Activated CD4-positive, alpha-beta memory T cell treated with anti-CD3 and anti-CD28 coated beads for 36 hours (primary cell): Measurements from ENCODE around the gene GFRA1. TPM values are rescaled to one million over a fixed set of nuclear protein-coding genes. Genes with fewer than 3 reads are reported as not detected.

Experiments used
- CTCF ChIA-PET: fragments of 350-600 bp; sonication (Branson Sonifier 250); formaldehyde crosslinking; loops from one replicate; lab custom pipeline; 2021; ENCODE audit warnings: antibody characterized with exemption, inconsistent platforms; lab: Charles Lee
- POLR2A ChIA-PET: fragments of 350-600 bp; sonication (Branson Sonifier 250); formaldehyde crosslinking; loops from one replicate; lab custom pipeline; 2021; ENCODE audit warnings: antibody characterized with exemption; lab: Charles Lee
- DNase-seq: peaks from one replicate; pipeline ENCODE4 v3.0.0-alpha.2; 2020
- H3K27ac Mint-ChIP-seq: one replicate; pipeline ENCODE4 v1.8.0; 2021; ENCODE audit warnings: mixed read lengths
- H3K27me3 Mint-ChIP-seq: one replicate; pipeline ENCODE4 v1.8.0; 2021; ENCODE audit warnings: mixed read lengths
- H3K36me3 Mint-ChIP-seq: one replicate; pipeline ENCODE4 v1.8.0; 2021; ENCODE audit warnings: mixed read lengths
- H3K4me1 Mint-ChIP-seq: one replicate; pipeline ENCODE4 v1.8.0; 2021; ENCODE audit warnings: low read depth, mixed read lengths
- H3K4me3 Mint-ChIP-seq: one replicate; pipeline ENCODE4 v1.8.0; 2021; ENCODE audit warnings: mild to moderate bottlenecking, mixed read lengths
- H3K9me3 Mint-ChIP-seq: one replicate; pipeline ENCODE4 v1.8.0; 2021; ENCODE audit warnings: mixed read lengths
- intact Hi-C: fragments of 100-400 bp; cut with micrococcal nuclease; formaldehyde crosslinking; loops from one replicate; pipeline ENCODE4 v1.15.1; 2023
- total RNA-seq, 2 experiments: library from RNA; stranded (reverse); gene quantifications; one replicate each; pipeline ENCODE4 v1.2.3, GENCODE V29; 2021

GFRA1 gene
- total RNA-seq, 2 experiments from 2014 or later, result not detected

- H3K36me3 Mint-ChIP-seq, result no peaks in the 10 kb centered on the region
- DNase-seq, result no peak
- no peaks in the 10 kb centered on the region for H3K9me3 Mint-ChIP-seq
- H3K4me3 Mint-ChIP-seq, result no peak overlapping the region
- ChIA-PET POLR2A (no interaction called here), CTCF (no interaction called here)
- intact Hi-C loops, result no loop called here
- no peak overlapping the region for H3K27ac Mint-ChIP-seq
- H3K27me3 Mint-ChIP-seq, result no peaks in the 10 kb centered on the region
- no peaks in the 10 kb centered on the region for H3K4me1 Mint-ChIP-seq
These were observed 131.2 kb downstream of the GFRA1 start for GRCh38 chr10:116141855-116142254.

- H3K36me3 Mint-ChIP-seq, result no peaks in the 10 kb centered on the region
- H3K9me3 Mint-ChIP-seq, result no peaks in the 10 kb centered on the region
- no peaks in the 10 kb centered on the region for H3K4me1 Mint-ChIP-seq
- intact Hi-C loops, result no loop called here
- no peak for DNase-seq
- POLR2A ChIA-PET, result no interaction called here
- no peak overlapping the region for H3K27ac Mint-ChIP-seq
- CTCF ChIA-PET, result no interaction called here
- no peak overlapping the region for H3K4me3 Mint-ChIP-seq
- H3K27me3 Mint-ChIP-seq, result no peaks in the 10 kb centered on the region
These were observed 131.8 kb downstream of the GFRA1 start for GRCh38 chr10:116141246-116141645.

GRCh38 chr10:116139886-116140285 is 133.1 kb downstream of the GFRA1 start:
- no peak for DNase-seq
- POLR2A ChIA-PET, result no interaction called here
- no peaks in the 10 kb centered on the region for H3K4me1 Mint-ChIP-seq
- CTCF ChIA-PET, result no interaction called here
- H3K27ac Mint-ChIP-seq, result no peak overlapping the region
- no peak overlapping the region for H3K4me3 Mint-ChIP-seq
- H3K9me3 Mint-ChIP-seq, result no peaks in the 10 kb centered on the region
- no peaks in the 10 kb centered on the region for H3K36me3 Mint-ChIP-seq
- intact Hi-C loops, result no loop called here
- no peaks in the 10 kb centered on the region for H3K27me3 Mint-ChIP-seq

GRCh38 chr10:116138897-116139296 is 134.1 kb downstream of the GFRA1 start:
- Mint-ChIP-seq H3K36me3 (no peaks in the 10 kb centered on the region), H3K9me3 (no peaks in the 10 kb centered on the region), H3K27me3 (no peaks in the 10 kb centered on the region), H3K4me3 (no peak overlapping the region), H3K4me1 (no peaks in the 10 kb centered on the region), H3K27ac (no peak overlapping the region)
- ChIA-PET CTCF (no interaction called here), POLR2A (no interaction called here)
- intact Hi-C loops, result no loop called here
- DNase-seq, result no peak

GRCh38 chr10:116136261-116136660 is 136.7 kb downstream of the GFRA1 start:
- no peaks in the 10 kb centered on the region for H3K36me3 Mint-ChIP-seq
- intact Hi-C loops, result no loop called here
- ChIA-PET CTCF (no interaction called here), POLR2A (no interaction called here)
- no peaks in the 10 kb centered on the region for H3K27me3 Mint-ChIP-seq
- H3K9me3 Mint-ChIP-seq, result no peaks in the 10 kb centered on the region
- no peak overlapping the region for H3K4me3 Mint-ChIP-seq
- DNase-seq, result no peak
- H3K4me1 Mint-ChIP-seq, result no peaks in the 10 kb centered on the region
- no peak overlapping the region for H3K27ac Mint-ChIP-seq

- no peak overlapping the region for H3K4me3 Mint-ChIP-seq
These were observed 138.7 kb downstream of the GFRA1 start for GRCh38 chr10:116134322-116134721.

GRCh38 chr10:116133634-116134033 is 139.4 kb downstream of the GFRA1 start:
- peaks cover 3% of the 10 kb centered on the region for H3K9me3 Mint-ChIP-seq
- CTCF ChIA-PET, result no interaction called here
- no peak for DNase-seq
- intact Hi-C loops, result no loop called here
- H3K36me3 Mint-ChIP-seq, result no peaks in the 10 kb centered on the region
- H3K4me1 Mint-ChIP-seq, result no peaks in the 10 kb centered on the region
- H3K27ac Mint-ChIP-seq, result no peak overlapping the region
- H3K4me3 Mint-ChIP-seq, result no peak overlapping the region
- no peaks in the 10 kb centered on the region for H3K27me3 Mint-ChIP-seq
- POLR2A ChIA-PET, result no interaction called here

More at GRCh38 chr10:116134322-116134721, 138.7 kb downstream of the GFRA1 start:
- Mint-ChIP-seq H3K27me3 (no peaks in the 10 kb centered on the region), H3K27ac (no peak overlapping the region), H3K9me3 (no peaks in the 10 kb centered on the region), H3K36me3 (no peaks in the 10 kb centered on the region), H3K4me1 (no peaks in the 10 kb centered on the region)
- intact Hi-C loops, result no loop called here
- no peak for DNase-seq
- POLR2A ChIA-PET, result no interaction called here
- CTCF ChIA-PET, result no interaction called here

GRCh38 chr10:116132780-116133399 is 140.1 kb downstream of the GFRA1 start:
- Mint-ChIP-seq H3K36me3 (no peaks in the 10 kb centered on the region), H3K9me3 (peaks cover 3% of the 10 kb centered on the region), H3K4me3 (no peak overlapping the region), H3K4me1 (no peaks in the 10 kb centered on the region), H3K27ac (no peak overlapping the region), H3K27me3 (no peaks in the 10 kb centered on the region)
- DNase-seq, result no peak
- ChIA-PET POLR2A (no interaction called here), CTCF (no interaction called here)
- intact Hi-C loops, result no loop called here

- POLR2A ChIA-PET, result no interaction called here
- intact Hi-C loops, result no loop called here
- no peak overlapping the region for H3K4me3 Mint-ChIP-seq
- H3K27ac Mint-ChIP-seq, result no peak overlapping the region
- no peaks in the 10 kb centered on the region for H3K36me3 Mint-ChIP-seq
- H3K4me1 Mint-ChIP-seq, result no peaks in the 10 kb centered on the region
- H3K9me3 Mint-ChIP-seq, result peaks cover 3% of the 10 kb centered on the region
- H3K27me3 Mint-ChIP-seq, result no peaks in the 10 kb centered on the region
- no peak for DNase-seq
- CTCF ChIA-PET, result no interaction called here
These were observed 143.0 kb downstream of the GFRA1 start for GRCh38 chr10:116130006-116130405.

GRCh38 chr10:116126954-116127695 is 145.9 kb downstream of the GFRA1 start:
- CTCF ChIA-PET, result no interaction called here
- Mint-ChIP-seq H3K36me3 (no peaks in the 10 kb centered on the region), H3K4me1 (no peaks in the 10 kb centered on the region), H3K27me3 (no peaks in the 10 kb centered on the region), H3K9me3 (peaks cover 3% of the 10 kb centered on the region), H3K4me3 (no peak overlapping the region), H3K27ac (no peak overlapping the region)
- POLR2A ChIA-PET, result no interaction called here
- intact Hi-C loops, result no loop called here
- no peak for DNase-seq

GRCh38 chr10:116126239-116126638 is 146.8 kb downstream of the GFRA1 start:
- intact Hi-C loops, result no loop called here
- Mint-ChIP-seq H3K27ac (no peak overlapping the region), H3K4me1 (no peaks in the 10 kb centered on the region), H3K36me3 (no peaks in the 10 kb centered on the region), H3K27me3 (no peaks in the 10 kb centered on the region), H3K4me3 (no peak overlapping the region), H3K9me3 (peaks cover 3% of the 10 kb centered on the region)
- POLR2A ChIA-PET, result no interaction called here
- no peak for DNase-seq
- CTCF ChIA-PET, result no interaction called here

- Mint-ChIP-seq H3K27me3 (no peaks in the 10 kb centered on the region), H3K36me3 (no peaks in the 10 kb centered on the region), H3K4me1 (no peaks in the 10 kb centered on the region), H3K9me3 (peaks cover 3% of the 10 kb centered on the region), H3K27ac (no peak overlapping the region), H3K4me3 (no peak overlapping the region)
- intact Hi-C loops, result no loop called here
- ChIA-PET POLR2A (no interaction called here), CTCF (no interaction called here)
- DNase-seq, result no peak
These were observed 147.8 kb downstream of the GFRA1 start for GRCh38 chr10:116125180-116125579.

- Mint-ChIP-seq H3K9me3 (peaks cover 3% of the 10 kb centered on the region), H3K36me3 (no peaks in the 10 kb centered on the region), H3K27ac (no peak overlapping the region), H3K4me3 (no peak overlapping the region), H3K27me3 (no peaks in the 10 kb centered on the region), H3K4me1 (no peaks in the 10 kb centered on the region)
- ChIA-PET POLR2A (no interaction called here), CTCF (no interaction called here)
- DNase-seq, result no peak
- intact Hi-C loops, result no loop called here
These were observed 148.2 kb downstream of the GFRA1 start for GRCh38 chr10:116124777-116125176.
